Putamen (tissue), 1 donor: Measurements from ENCODE around the gene STXBP2.

Source experiments
- DNase-seq: peaks from one replicate; pipeline ENCODE4 v3.0.0-alpha.2; 2016; ENCODE audit warnings: low spot score

Gene STXBP2

GRCh38 chr19:7636691-7637373, at the start of gene STXBP2:
Gene STXBP2, plus strand, starts transcription at chr19:7637110. Its CDS starts 40 bp downstream, at chr19:7637150.
- DNase-seq = no peak

GRCh38 chr19:7589822-7590221, 47.1 kb upstream of the STXBP2 start:
- no peak for DNase-seq

GRCh38 chr19:7590256-7590655, 46.7 kb upstream of the STXBP2 start:
- DNase-seq = no peak

GRCh38 chr19:7595466-7596133, 41.3 kb upstream of the STXBP2 start, which contains the start of gene CAMSAP3:
Gene CAMSAP3, plus strand, starts transcription at chr19:7595863. Its CDS starts 140 bp downstream, at chr19:7596003.
- no peak for DNase-seq

GRCh38 chr19:7596211-7596937, 40.5 kb upstream of the STXBP2 start:
- no peak for DNase-seq

- DNase-seq = no peak
Measured at GRCh38 chr19:7597689-7598088, 39.2 kb upstream of the STXBP2 start.

- no peak for DNase-seq
Measured at GRCh38 chr19:7598180-7598579, 38.7 kb upstream of the STXBP2 start.

GRCh38 chr19:7600721-7601120, 36.2 kb upstream of the STXBP2 start:
- no peak for DNase-seq

GRCh38 chr19:7602240-7602934, 34.5 kb upstream of the STXBP2 start:
- no peak for DNase-seq

- no peak for DNase-seq
Measured at GRCh38 chr19:7602935-7603497, 33.9 kb upstream of the STXBP2 start.

DNA sequence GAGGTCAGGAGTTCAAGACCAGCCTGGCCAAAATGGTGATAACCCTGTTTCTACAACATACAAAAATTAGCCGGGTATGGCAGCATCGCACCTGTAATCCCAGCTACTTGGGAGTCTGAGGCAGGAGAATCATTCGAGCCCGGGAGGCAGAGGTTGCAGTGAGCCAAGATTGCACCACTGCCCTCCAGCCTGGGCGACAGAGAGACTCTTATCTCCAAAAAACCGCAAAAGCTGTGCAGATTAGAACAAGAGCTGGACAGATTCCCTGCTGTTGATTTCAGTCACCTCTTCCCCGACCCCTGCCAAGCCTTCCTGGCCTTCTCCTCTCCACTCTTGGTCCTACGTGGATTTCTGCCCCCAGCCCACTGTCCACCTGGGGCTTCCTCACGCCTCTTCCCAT, 33.0 kb upstream of the STXBP2 start:
- no peak for DNase-seq

GRCh38 chr19:7605490-7606222, 31.3 kb upstream of the STXBP2 start:
- no peak for DNase-seq

DNA sequence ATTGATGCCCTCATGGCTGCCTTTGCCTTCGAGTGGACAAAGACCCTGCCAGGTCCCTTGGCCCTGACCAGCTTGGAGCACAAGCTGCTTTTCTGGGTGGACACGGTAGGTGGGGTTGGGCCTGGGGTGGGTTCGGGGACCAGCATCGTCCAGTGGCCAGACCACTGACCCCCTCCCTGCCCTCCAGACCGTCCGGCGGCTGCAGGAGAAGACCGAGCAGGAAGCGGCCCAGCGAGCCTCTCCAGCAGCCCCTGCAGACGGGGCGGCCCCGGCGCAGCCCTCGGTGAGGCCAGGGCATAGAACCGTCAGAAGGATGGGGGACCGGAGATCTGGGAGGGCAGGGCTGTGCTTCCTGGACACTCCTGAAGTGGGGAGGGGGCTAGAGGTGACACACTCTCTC, 30.6 kb upstream of the STXBP2 start:
- DNase-seq = no peak

GRCh38 chr19:7607212-7607873, 29.6 kb upstream of the STXBP2 start:
- no peak for DNase-seq

DNA sequence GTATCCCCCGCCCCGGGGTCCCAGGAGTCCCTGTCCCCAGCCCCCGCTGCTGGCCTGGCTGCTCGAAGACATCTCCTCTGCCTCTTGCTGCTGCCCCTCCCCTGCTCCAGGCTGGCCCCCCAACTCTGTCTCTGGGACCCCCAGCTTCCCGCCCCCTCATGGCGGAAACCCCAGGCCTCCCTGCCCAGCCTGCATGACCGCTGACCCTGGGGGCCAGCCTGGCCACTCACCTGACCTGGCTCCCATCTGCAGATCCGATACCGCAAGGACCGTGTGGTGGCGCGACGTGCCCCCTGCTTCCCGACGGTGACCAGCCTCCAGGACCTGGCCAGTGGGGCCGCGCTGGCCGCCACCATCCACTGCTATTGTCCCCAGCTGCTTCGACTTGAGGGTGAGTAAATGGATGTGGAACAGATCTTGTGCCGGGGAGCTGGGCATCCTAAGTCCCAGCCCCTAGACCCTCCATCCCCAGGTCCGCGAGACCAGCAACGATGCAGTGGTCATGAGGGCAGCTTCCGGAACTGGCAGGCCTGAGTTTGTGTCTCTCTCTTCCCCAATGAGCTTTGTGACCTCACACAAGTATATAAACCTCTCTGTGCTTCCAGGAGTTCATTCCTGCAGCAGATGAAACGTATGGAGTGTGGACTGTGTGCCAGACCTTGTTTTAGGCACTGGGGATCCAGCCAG, 28.9 kb upstream of the STXBP2 start:
- no peak for DNase-seq

- DNase-seq = no peak
Measured at GRCh38 chr19:7610491-7611240, 26.2 kb upstream of the STXBP2 start.

GRCh38 chr19:7611541-7612279, 25.2 kb upstream of the STXBP2 start:
- DNase-seq = no peak
